Cerebellar cortex (tissue), 1 donor: ENCODE measurements around the gene BEND6.
A peak's percentile ranks its signal among the peaks of the same experiment; 100 is the strongest.
"Not testable (repeated sequence)": the region's sequence is repeated elsewhere in the genome, so short reads cannot be mapped to it uniquely, and the experiment has no call there.

Source experiments
- DNase-seq: peaks from one replicate; pipeline ENCODE4 v3.0.0-alpha.2; 2015; ENCODE audit warnings: low spot score

BEND6 gene

DNA sequence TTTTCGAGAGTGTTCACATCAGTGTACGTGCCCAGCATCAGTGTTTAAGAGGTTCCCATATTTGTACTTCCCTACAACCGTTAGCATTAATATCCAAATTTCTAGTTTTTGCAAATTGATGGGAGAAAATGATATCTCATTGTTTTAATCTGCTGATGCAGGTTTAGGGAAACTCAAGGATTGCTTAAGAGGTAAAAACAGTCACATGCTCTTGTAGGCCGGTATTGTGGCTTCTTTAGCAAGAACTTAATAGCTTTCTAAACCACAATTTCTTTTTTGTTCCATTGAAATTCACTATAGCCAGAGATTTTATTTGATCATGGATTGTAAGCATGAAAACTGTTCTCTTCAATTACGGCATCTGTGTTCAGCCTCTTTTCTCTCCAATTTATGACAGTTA lies 29.5 kb downstream of the BEND6 start:
- DNase-seq, result no peak

GRCh38 chr6:56984884-56985283 lies 30.0 kb downstream of the BEND6 start:
- DNase-seq, result no peak

GRCh38 chr6:56986611-56987010 lies 31.7 kb downstream of the BEND6 start:
- no peak for DNase-seq

GRCh38 chr6:56988145-56988544 lies 33.2 kb downstream of the BEND6 start:
- no peak for DNase-seq

- DNase-seq, result no peak
Measured at GRCh38 chr6:56992036-56992435, 37.1 kb downstream of the BEND6 start.

GRCh38 chr6:56992703-56993102 lies 37.8 kb downstream of the BEND6 start:
- DNase-seq, result no peak

- DNase-seq, result no peak
Measured at GRCh38 chr6:56995347-56995902, 40.5 kb downstream of the BEND6 start.

GRCh38 chr6:56996401-56996800 lies 41.5 kb downstream of the BEND6 start:
- DNase-seq, result no peak

GRCh38 chr6:56999049-56999448 lies 44.1 kb downstream of the BEND6 start:
- no peak for DNase-seq

DNA sequence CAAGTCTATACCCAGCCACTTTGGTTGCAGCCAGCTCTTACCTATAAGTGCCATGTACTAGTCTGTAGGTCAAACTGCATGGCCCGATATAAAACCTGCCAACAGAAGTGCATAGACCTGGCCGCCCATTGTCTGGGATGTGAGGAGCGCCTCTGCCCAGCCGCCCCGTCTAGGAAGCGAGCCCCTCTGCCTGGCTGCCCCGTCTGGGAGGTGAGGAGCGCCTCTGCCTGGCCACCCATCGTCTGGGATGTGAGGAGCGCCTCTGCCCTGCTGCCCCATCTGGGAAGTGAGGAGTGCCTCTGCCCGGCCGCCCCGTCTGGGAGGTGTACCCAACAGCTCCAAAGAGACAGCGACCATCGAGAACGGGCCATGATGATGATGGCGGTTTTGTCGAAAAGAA lies 44.8 kb downstream of the BEND6 start:
- DNase-seq, result not testable (repeated sequence)

GRCh38 chr6:57002197-57002596 lies 47.3 kb downstream of the BEND6 start:
- no peak for DNase-seq

- DNase-seq, result no peak
Measured at GRCh38 chr6:57004292-57004691, 49.4 kb downstream of the BEND6 start.

DNA sequence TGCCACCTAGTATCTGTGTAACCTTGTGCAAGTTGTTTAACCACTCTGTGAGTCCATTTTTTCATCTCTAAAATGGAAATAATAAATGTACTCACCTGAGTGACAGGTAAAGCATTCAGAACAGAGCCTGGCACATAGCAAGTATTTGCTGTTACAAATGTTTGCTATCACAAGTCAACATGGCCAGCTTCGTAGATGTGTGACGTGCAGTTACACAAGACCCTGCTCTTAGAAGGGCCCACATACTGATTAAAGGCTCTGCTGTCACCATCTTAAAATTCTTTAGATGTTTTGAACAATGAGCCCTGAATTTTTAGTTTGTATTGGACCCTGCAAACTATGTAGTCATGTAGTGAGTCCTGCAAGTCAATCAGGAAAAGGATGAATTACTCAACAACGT lies 51.2 kb downstream of the BEND6 start:
- no peak for DNase-seq

DNA sequence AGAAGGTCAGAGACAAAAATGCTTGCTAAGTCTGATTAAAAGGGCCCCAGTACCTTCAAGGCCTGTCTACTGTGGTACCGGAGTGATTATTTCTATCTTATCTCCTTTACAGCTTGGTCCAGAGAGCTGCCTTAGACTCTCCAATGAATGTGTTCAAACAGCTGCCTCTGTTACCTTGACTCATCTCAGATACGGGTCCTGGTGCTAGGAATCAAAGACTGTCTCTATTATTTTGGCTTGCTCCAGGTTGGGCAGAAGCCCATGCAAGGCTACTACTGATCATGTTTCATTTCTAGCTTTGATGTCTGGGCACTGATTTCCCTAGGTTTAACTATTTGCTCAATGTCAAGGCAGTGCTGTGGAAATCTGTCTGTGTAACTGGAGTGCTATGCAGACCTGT lies 53.2 kb downstream of the BEND6 start:
- DNase-seq, result not testable (repeated sequence)

- DNase-seq, result no peak
Measured at GRCh38 chr6:57013521-57013926, 58.6 kb downstream of the BEND6 start.

DNA sequence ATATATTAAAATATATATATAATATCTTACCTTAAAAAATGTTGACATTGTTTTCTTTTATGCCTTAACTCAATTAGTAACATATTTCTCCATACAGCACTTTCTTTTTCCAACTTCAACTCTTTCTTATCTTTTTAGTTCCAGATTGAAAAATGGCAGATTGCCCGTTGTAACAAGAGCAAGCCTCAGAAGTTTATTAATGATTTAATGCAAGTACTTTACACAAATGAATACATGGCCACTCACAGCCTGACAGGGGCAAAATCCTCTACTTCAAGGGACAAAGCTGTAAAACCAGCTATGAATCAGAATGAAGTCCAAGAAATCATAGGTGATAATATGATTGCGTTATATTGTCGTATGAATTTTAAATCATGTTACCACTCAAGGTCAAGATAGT lies 62.2 kb downstream of the BEND6 start:
- no peak for DNase-seq

GRCh38 chr6:57017841-57018240 lies 62.9 kb downstream of the BEND6 start:
- no peak for DNase-seq

- no peak for DNase-seq
Measured at GRCh38 chr6:57019434-57019833, 64.5 kb downstream of the BEND6 start.

DNA sequence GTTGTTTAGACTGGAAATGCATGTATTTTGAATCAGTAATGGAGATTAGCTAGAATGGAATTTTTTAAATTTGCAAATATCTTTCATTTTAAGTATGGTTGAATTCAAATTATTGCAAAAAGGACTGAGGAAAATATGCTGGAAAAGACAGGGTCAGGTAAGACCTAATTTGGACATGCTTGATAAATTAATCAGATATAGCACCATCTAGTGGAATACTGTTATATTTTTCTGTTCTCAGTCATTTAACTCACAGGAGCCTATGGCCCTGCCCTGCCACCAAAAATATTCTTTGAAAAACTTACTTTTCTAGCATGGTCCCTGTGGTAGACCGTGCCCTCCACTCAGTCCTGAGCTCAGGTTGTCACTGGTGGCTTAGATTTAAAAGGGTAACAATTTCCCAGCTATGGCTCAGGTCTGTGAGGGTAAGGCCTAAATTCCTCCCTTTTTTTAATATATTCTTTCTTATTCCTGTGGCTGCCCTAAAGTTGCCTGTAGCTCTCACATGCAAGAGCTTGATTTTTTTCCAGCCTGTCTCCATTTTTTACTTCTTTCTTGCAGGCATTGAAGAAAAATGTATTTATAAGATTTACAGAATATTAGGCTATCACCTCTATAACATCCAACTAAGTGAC lies 66.3 kb downstream of the BEND6 start:
- peak; percentile 70 for DNase-seq

GRCh38 chr6:57024321-57024720 lies 69.4 kb downstream of the BEND6 start:
- no peak for DNase-seq

GRCh38 chr6:57024775-57025174 lies 69.9 kb downstream of the BEND6 start:
- DNase-seq, result no peak

GRCh38 chr6:57026001-57026400 lies 71.1 kb downstream of the BEND6 start:
- DNase-seq, result no peak

GRCh38 chr6:57027301-57027700 lies 72.4 kb downstream of the BEND6 start:
- DNase-seq, result no peak

- DNase-seq, result no peak
Measured at GRCh38 chr6:57029213-57029612, 74.3 kb downstream of the BEND6 start.
